Upper lobe of left lung (tissue), 6 donors: ENCODE data around the gene POLR3G. TPM values are rescaled to one million over a fixed set of nuclear protein-coding genes. Genes with fewer than 3 reads are reported as not detected.

Experiments
- ATAC-seq, 2 donors: fragments of 200-7000 bp; cut with Tn5 transposase; one replicate each; pipeline ENCODE4 v1.9.1; 2022; ENCODE audit warnings: mild to moderate bottlenecking in 2 of 2, moderate library complexity in 2 of 2; ENCODE audit not compliant: low FRiP score in 2 of 2
- DNase-seq, 2 donors: peaks; one replicate each; pipeline ENCODE4 v3.0.0-alpha.2; 2019 to 2020
- H3K27ac ChIP-seq, 4 donors: fragments of 200-600 bp; sonication (generic); one replicate each; pipeline ENCODE4 v1.5.1; 2016 to 2019
- H3K27me3 ChIP-seq, 4 donors: fragments of 200-600 bp; sonication (generic); one replicate each; pipeline ENCODE4 v1.5.1; 2017 to 2019
- H3K36me3 ChIP-seq, 4 donors: fragments of 200-600 bp; sonication (generic); one replicate each; pipeline ENCODE4 v1.5.1; 2016 to 2019
- H3K4me1 ChIP-seq, 4 donors: fragments of 200-600 bp; sonication (generic); one replicate each; pipeline ENCODE4 v1.5.1; 2018 to 2019
- H3K4me3 ChIP-seq, 4 donors: fragments of 200-600 bp; sonication (generic); one replicate each; pipeline ENCODE4 v1.5.1; 2017 to 2019; ENCODE audit warnings: mild to moderate bottlenecking in 2 of 4, moderate library complexity in 1 of 4
- H3K9me3 ChIP-seq, 4 donors: fragments of 200-600 bp; sonication (generic); one replicate each; pipeline ENCODE4 v1.5.1; 2018 to 2019
- CTCF ChIP-seq, 6 experiments: fragments of 450-650 bp in 4 of 6; fragments of 200-600 bp in 2 of 6; sonication (generic) in 2 of 6; IDR thresholded peaks; one replicate each; pipeline ENCODE4 v1.5.1; 2016 to 2019; ENCODE audit warnings: antibody characterized with exemption in 6 of 6
- EP300 ChIP-seq, 4 donors: sonication (generic); formaldehyde crosslinking; IDR thresholded peaks; one replicate each; pipeline ENCODE4 v1.5.1; 2017; ENCODE audit warnings: antibody characterized with exemption in 4 of 4, control low read depth in 2 of 4
- POLR2A ChIP-seq, 4 donors: fragments of 450-650 bp; IDR thresholded peaks; one replicate each; pipeline ENCODE4 v1.5.1; 2016 to 2017; ENCODE audit warnings: antibody characterized with exemption in 4 of 4, mild to moderate bottlenecking in 2 of 4
- POLR2AphosphoS5 ChIP-seq, 2 donors: sonication (generic); formaldehyde crosslinking; IDR thresholded peaks; one replicate each; pipeline ENCODE4 v1.5.1; 2017; ENCODE audit warnings: antibody characterized with exemption in 2 of 2
- WGBS, 2 donors: methylation state at CpG; one replicate each; pipeline ENCODE4 v1.1.5; 2017 to 2018; 5-methylcytosine and 5-hydroxymethylcytosine counted together
- total RNA-seq, 6 donors: library from RNA; depleted of rRNA in 4 of 6; stranded (reverse); fragments of >200 nt in 4 of 6; gene quantifications; one replicate each; pipeline versions ENCODE4 v1.1.0 to v1.2.1, GENCODE V29; 2016 to 2021
- donor health status: DM: no; HTN: no; CAD: no; lungs with moderate emphysema.
- donor health status: DM: no; HTN: yes; CAD: no; lungs with severe emphysema.

POLR3G gene
- total RNA-seq, 6 donors from 2014 or later: 0.33 to 2.5 (median 1.9) TPM; not detected in 1

- Histone ChIP-seq H3K4me1 (no peaks in the 10 kb centered on the region), H3K27me3 (no peaks in the 10 kb centered on the region), H3K27ac (no peak overlapping the region), H3K4me3 (no peak overlapping the region), H3K9me3 (no peaks in the 10 kb centered on the region), H3K36me3 (no peaks in the 10 kb centered on the region)
- no peak for TF ChIP-seq EP300 (IDR thresholded peaks at IDR 0.05)
- no peak for TF ChIP-seq CTCF (IDR thresholded peaks at IDR 0.05)
- no peak for TF ChIP-seq POLR2A (IDR thresholded peaks at IDR 0.05)
- no peak for TF ChIP-seq POLR2AphosphoS5 (IDR thresholded peaks at IDR 0.05)
- no peak for ATAC-seq
- no peak for DNase-seq
Measured at GRCh38 chr5:90506221-90506620, 31.6 kb downstream of the POLR3G start.

DNA sequence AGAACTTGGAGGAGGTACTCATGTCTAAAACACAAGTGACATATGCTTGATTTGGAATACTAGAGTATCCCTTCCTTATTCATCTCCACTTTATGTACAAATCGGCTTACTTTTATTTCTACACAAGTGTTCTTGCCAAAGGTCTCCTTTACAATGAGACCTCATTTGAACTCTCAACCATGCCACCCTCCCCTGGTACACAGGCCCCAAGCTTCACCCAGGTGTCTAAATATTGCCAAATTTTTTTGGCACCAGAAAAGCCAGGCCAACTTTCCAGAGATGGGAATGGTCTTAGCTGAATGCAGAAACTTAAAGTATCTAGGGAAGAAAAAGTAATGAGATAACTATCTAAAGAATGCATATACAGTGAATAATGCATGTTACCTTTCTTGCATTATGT lies 35.8 kb downstream of the POLR3G start:
- ATAC-seq: no peak
- Histone ChIP-seq H3K36me3 (peaks cover 0 to 3% (median 0%) of the 10 kb centered on the region in 4 donors), H3K9me3 (no peaks in the 10 kb centered on the region), H3K4me3 (no peak overlapping the region), H3K27ac (no peak overlapping the region), H3K4me1 (no peaks in the 10 kb centered on the region), H3K27me3 (no peaks in the 10 kb centered on the region)
- no peak for TF ChIP-seq POLR2A (IDR thresholded peaks at IDR 0.05)
- TF ChIP-seq CTCF (IDR thresholded peaks at IDR 0.05): no peak
- no peak for DNase-seq
- 76 to 79% methylated on average over 1 of the region's 1 CpG for WGBS, 2 donors

DNA sequence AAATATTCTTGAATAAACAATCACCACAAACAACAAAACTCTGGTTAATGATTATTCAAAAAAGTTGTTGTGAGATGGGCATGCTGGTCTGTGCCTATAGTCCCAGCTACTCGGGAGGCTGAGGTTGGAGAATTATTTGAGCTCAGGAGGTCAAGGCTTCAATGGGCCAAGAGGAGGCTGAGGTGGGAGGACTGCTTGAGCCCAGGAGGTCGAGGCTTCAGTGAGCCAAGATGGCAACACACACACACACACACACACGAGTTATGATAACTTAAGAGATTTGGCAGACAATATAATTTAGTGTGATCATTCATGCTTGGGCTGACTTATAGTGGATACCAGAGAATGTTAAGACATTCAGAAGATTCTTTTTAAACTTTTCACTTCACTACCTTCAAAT lies 39.9 kb downstream of the POLR3G start:
- no peak for ATAC-seq
- H3K27ac ChIP-seq: no peak overlapping the region
- no peak for TF ChIP-seq EP300 (IDR thresholded peaks at IDR 0.05)
- H3K27me3 ChIP-seq: no peaks in the 10 kb centered on the region
- 89 to 90% methylated on average over 3 of the region's 3 CpGs for WGBS, 2 donors
- DNase-seq: no peak
- H3K4me1 ChIP-seq: no peaks in the 10 kb centered on the region
- peaks cover 0 to 18% (median 7%) of the 10 kb centered on the region in 4 donors for H3K36me3 ChIP-seq
- no peaks in the 10 kb centered on the region for H3K9me3 ChIP-seq
- H3K4me3 ChIP-seq: no peak overlapping the region

- Histone ChIP-seq H3K27ac (no peak overlapping the region), H3K9me3 (no peaks in the 10 kb centered on the region), H3K36me3 (peaks cover 11 to 54% (median 18%) of the 10 kb centered on the region in 4 donors), H3K4me3 (no peak overlapping the region), H3K27me3 (no peaks in the 10 kb centered on the region), H3K4me1 (no peaks in the 10 kb centered on the region)
- no peak for TF ChIP-seq POLR2AphosphoS5 (IDR thresholded peaks at IDR 0.05)
- TF ChIP-seq POLR2A (IDR thresholded peaks at IDR 0.05): no peak
- TF ChIP-seq EP300 (IDR thresholded peaks at IDR 0.05): no peak
- DNase-seq (no peak), ATAC-seq (no peak)
Measured at GRCh38 chr5:90518661-90519060, 44.0 kb downstream of the POLR3G start.

DNA sequence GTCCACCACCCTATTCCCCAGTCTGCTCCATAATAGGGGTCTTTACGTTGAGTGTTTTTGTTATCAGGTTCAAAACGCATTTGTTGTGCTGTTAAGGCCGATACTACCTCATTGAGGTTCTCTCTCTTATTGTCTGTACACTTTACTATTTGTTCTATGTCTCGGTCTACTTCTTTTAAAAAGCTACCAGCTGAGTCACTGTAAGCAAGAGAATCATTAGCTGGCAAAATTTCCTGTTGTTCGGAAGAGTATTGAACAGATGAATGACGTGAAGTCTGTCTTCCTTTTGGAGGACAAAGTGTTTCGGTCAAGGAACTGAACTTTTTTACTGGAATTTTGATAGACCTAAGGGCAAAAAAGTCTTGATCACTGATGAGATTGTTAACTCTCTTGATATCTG lies 44.4 kb downstream of the POLR3G start:
- Histone ChIP-seq H3K36me3 (peaks cover 11 to 59% (median 20%) of the 10 kb centered on the region in 4 donors), H3K4me3 (no peak overlapping the region), H3K27me3 (no peaks in the 10 kb centered on the region), H3K27ac (no peak overlapping the region), H3K9me3 (no peaks in the 10 kb centered on the region), H3K4me1 (no peaks in the 10 kb centered on the region)
- no peak for DNase-seq
- ATAC-seq: no peak
- 90 to 98% methylated on average over 7 of the region's 7 CpGs for whole genome bisulfite sequencing, 2 donors
- TF ChIP-seq POLR2AphosphoS5 (IDR thresholded peaks at IDR 0.05) (no peak), POLR2A (IDR thresholded peaks at IDR 0.05) (no peak), EP300 (IDR thresholded peaks at IDR 0.05) (no peak), CTCF (IDR thresholded peaks at IDR 0.05) (no peak)

- Histone ChIP-seq H3K4me1 (peaks cover 15 to 31% (median 22%) of the 10 kb centered on the region in 4 donors), H3K27me3 (no peaks in the 10 kb centered on the region), H3K9me3 (no peaks in the 10 kb centered on the region), H3K27ac (peak overlapping the region; percentile 89 to 98 (median 96)), H3K4me3 (peak overlapping the region; percentile 78 to 92 (median 87)), H3K36me3 (peaks cover 0 to 20% (median 4%) of the 10 kb centered on the region in 4 donors)
- no peak for TF ChIP-seq POLR2A (IDR thresholded peaks at IDR 0.05)
- TF ChIP-seq EP300 (IDR thresholded peaks at IDR 0.05): no peak
- TF ChIP-seq POLR2AphosphoS5 (IDR thresholded peaks at IDR 0.05): no peak
- TF ChIP-seq CTCF (IDR thresholded peaks at IDR 0.05): no peak
- ATAC-seq (peak in 1 of 2 donors; percentile 12), DNase-seq (no peak)
- 6 to 7% methylated on average over 18 of the region's 18 CpGs for WGBS, 2 donors
Measured at GRCh38 chr5:90528601-90529193, 54.0 kb downstream of the POLR3G start.
